K562 (cell line): ENCODE results near the gene FBXO46. TPM values are rescaled to one million over a fixed set of nuclear protein-coding genes. Genes with fewer than 3 reads are reported as not detected.

ENCODE experiments used
- BACH1 ChIP-seq: fragments of 200-800 bp; sonication (Bioruptor generic); IDR thresholded peaks from 2 replicates; pipeline ENCODE4 v1.6.1; 2016; ENCODE audit warnings: missing genetic modification characterization, missing compliant biosample characterization
- CBX1 ChIP-seq: sonication (generic); IDR thresholded peaks from 2 replicates; pipeline ENCODE4 v1.6.1; 2016; ENCODE audit warnings: antibody characterized with exemption, low read depth, mild to moderate bottlenecking
- CTBP1 ChIP-seq: fragments of 450-650 bp; IDR thresholded peaks from 2 replicates; pipeline ENCODE4 v1.6.1; 2016; ENCODE audit warnings: borderline replicate concordance
- CTCF ChIP-seq, 3 experiments: IDR thresholded peaks in 2 of 3; conservative IDR thresholded peaks in 1 of 3; 2 replicates each; pipeline ENCODE4 v1.5.1; 2011 to 2012; ENCODE audit warnings: low read length in 3 of 3, mild to moderate bottlenecking in 3 of 3, control low read depth in 2 of 3, improper control_type of control experiment in 1 of 3, inconsistent platforms in 1 of 3, low read depth in 1 of 3, mixed read lengths in 1 of 3, moderate library complexity in 1 of 3; ENCODE audit not compliant: insufficient read depth in 2 of 3
- FOXK1 ChIP-seq: sonication (generic); formaldehyde crosslinking; IDR thresholded peaks from 2 replicates; pipeline ENCODE4 v1.8.0; 2022; ENCODE audit warnings: missing genetic modification reagents, mild to moderate bottlenecking, borderline replicate concordance
- FOXK2 ChIP-seq, 2 experiments: fragments of 450-650 bp; IDR thresholded peaks in 1 of 2; conservative IDR thresholded peaks in 1 of 2; 2 replicates each; pipeline ENCODE4 v1.6.1; 2016; ENCODE audit warnings: low read depth in 2 of 2, mild to moderate bottlenecking in 1 of 2
- MAX ChIP-seq: sonication (generic); formaldehyde crosslinking; IDR thresholded peaks from 2 replicates; pipeline ENCODE4 v1.9.0; 2022; ENCODE audit warnings: mild to moderate bottlenecking, missing genetic modification reagents
- MCM5 ChIP-seq: fragments of 450-650 bp; IDR thresholded peaks from 2 replicates; pipeline ENCODE4 v1.6.1; 2016; ENCODE audit warnings: low read depth
- MEIS2 ChIP-seq: fragments of 450-650 bp; IDR thresholded peaks from 2 replicates; pipeline ENCODE4 v1.6.1; 2014; ENCODE audit warnings: mild to moderate bottlenecking; ENCODE audit not compliant: partially characterized antibody
- NR0B1 ChIP-seq: fragments of 450-650 bp; IDR thresholded peaks from one replicate; pipeline ENCODE4 v1.6.1; 2018; ENCODE audit warnings: mild to moderate bottlenecking, moderate library complexity; ENCODE audit not compliant: partially characterized antibody
- NR2F6 ChIP-seq: fragments of 450-650 bp; formaldehyde crosslinking; IDR thresholded peaks from 2 replicates; pipeline ENCODE4 v1.4.0; 2020; ENCODE audit warnings: mild to moderate bottlenecking
- PKNOX1 ChIP-seq: fragments of 450-650 bp; IDR thresholded peaks from 2 replicates; pipeline ENCODE4 v1.6.1; 2016
- SMARCA4 ChIP-seq: fragments of 450-650 bp; IDR thresholded peaks from 2 replicates; pipeline ENCODE4 v1.6.1; 2016
- SRSF1 ChIP-seq: fragments of 200-400 bp; formaldehyde crosslinking; IDR thresholded peaks from 2 replicates; pipeline ENCODE4 v1.6.1; 2017; ENCODE audit warnings: mild to moderate bottlenecking, low read depth, low read length, moderate library complexity
- TAF7 ChIP-seq: fragments of 450-650 bp; IDR thresholded peaks from 2 replicates; pipeline ENCODE4 v1.6.1; 2016; ENCODE audit warnings: missing genetic modification characterization, missing compliant biosample characterization
- TOE1 ChIP-seq, 2 experiments: fragments of 450-650 bp in 1 of 2; sonication (generic) in 1 of 2; formaldehyde crosslinking in 1 of 2; IDR thresholded peaks; 2 replicates each; pipeline versions ENCODE4 v1.7.1 to v1.8.0; 2016 to 2022; ENCODE audit warnings: borderline replicate concordance in 2 of 2, mild to moderate bottlenecking in 2 of 2, antibody characterized with exemption in 1 of 2, inconsistent platforms in 1 of 2, low read depth in 1 of 2, missing genetic modification reagents in 1 of 2, moderate library complexity in 1 of 2
- YBX1 ChIP-seq: fragments of 450-650 bp; IDR thresholded peaks from 2 replicates; pipeline ENCODE4 v1.7.1; 2016; ENCODE audit warnings: mild to moderate bottlenecking
- ZMIZ1 ChIP-seq, 2 experiments: fragments of 150-350 bp in 1 of 2; IDR thresholded peaks; 2 replicates each; pipeline ENCODE4 v1.6.1; 2012 to 2016; ENCODE audit warnings: low read depth in 2 of 2, low read length in 2 of 2, mild to moderate bottlenecking in 1 of 2, moderate library complexity in 1 of 2
- ZNF165 ChIP-seq: fragments of 250-450 bp; sonication (Bioruptor Pico); IDR thresholded peaks from 2 replicates; pipeline ENCODE4 v1.4.0; 2020; ENCODE audit warnings: borderline replicate concordance
- polyA plus RNA-seq, 8 experiments: library from polyadenylated mRNA; depleted of rRNA in 4 of 8; stranded (reverse) in 5 of 8; unstranded in 3 of 8; fragments of >200 nt; fragmentation: Nextera tagmentation in 2 of 8; fragmentation: Illumina TruSeq in 1 of 8; extraction: Ambion mirVana in 2 of 8; extraction: Trizol in 1 of 8; gene quantifications; 2 replicates each; pipeline versions ENCODE4 v1.2.1 to v1.2.3, GENCODE V29; 2011 to 2014; ENCODE audit warnings: inconsistent platforms in 1 of 8, missing spikeins in 1 of 8
- total RNA-seq, 7 experiments: library from RNA; depleted of rRNA in 6 of 7; stranded (reverse); fragments of >200 nt in 6 of 7; fragmentation: Illumina TruSeq in 2 of 7; extraction: Trizol in 2 of 7; gene quantifications; 2 replicates each; pipeline versions ENCODE4 v1.2.1 to v1.2.3, GENCODE V29; 2011 to 2021; ENCODE audit warnings: low replicate concordance in 1 of 7

Gene FBXO46
- total and polyA plus RNA-seq, 9 of the 15 experiments (the other 6 are each of a cell fraction or from before 2014, with no cell fraction given): 1.5 to 36.1 (median 7.3) TPM

GRCh38 chr19:45779231-45780145 is 48.8 kb upstream of the FBXO46 start (continued):
- TF ChIP-seq TOE1 (IDR thresholded peaks at IDR 0.05; ENCODE audit: borderline replicate concordance) (peak; percentile 61; the same call in 1 of the 2 replicates), TOE1 (CRISPR knock-in tag; IDR thresholded peaks at IDR 0.05; ENCODE audit: borderline replicate concordance, low read depth) (no peak), NR2F6 (CRISPR knock-in tag) (no peak), CTBP1 (peak; percentile 83), TAF7 (no peak), CTCF (IDR thresholded peaks at IDR 0.05 in 2 of 3, conservative IDR thresholded peaks at IDR 0.05 in 1 of 3; ENCODE audit: insufficient read depth in 2 of 3, low read depth in 1 of 3, low read length in 3 of 3) (peak; percentile 77 to 89 (median 87)), FOXK2 (conservative IDR thresholded peaks at IDR 0.05 in 1 of 2, IDR thresholded peaks at IDR 0.05 in 1 of 2; ENCODE audit: low read depth in 2 of 2) (no peak), SMARCA4 (0 out of 2 replicates have a peak, but pooled peaks have one; percentile 45), ZNF165 (CRISPR knock-in tag) (no peak), MAX (CRISPR knock-in tag) (peak; percentile 12; the same call in 1 of the 2 replicates), ZMIZ1 (IDR thresholded peaks at IDR 0.05; ENCODE audit: low read depth in 2 of 2, low read length in 2 of 2) (no peak), FOXK1 (CRISPR knock-in tag) (no peak), CBX1 (no peak), BACH1 (tag) (no peak), YBX1 (no peak), PKNOX1 (peak; percentile 94), MCM5 (no peak), NR0B1 (no peak), MEIS2 (peak; percentile 89), SRSF1 (no peak)
